A204.1 (cell line): ENCODE data around the gene VPS52.

ENCODE experiments used
- FAIRE-seq: peaks from 2 replicates; lab custom pipeline; 2012; peaks lifted over from hg19 to GRCh38; lab: Jason Lieb, UNC

The VPS52 gene

DNA sequence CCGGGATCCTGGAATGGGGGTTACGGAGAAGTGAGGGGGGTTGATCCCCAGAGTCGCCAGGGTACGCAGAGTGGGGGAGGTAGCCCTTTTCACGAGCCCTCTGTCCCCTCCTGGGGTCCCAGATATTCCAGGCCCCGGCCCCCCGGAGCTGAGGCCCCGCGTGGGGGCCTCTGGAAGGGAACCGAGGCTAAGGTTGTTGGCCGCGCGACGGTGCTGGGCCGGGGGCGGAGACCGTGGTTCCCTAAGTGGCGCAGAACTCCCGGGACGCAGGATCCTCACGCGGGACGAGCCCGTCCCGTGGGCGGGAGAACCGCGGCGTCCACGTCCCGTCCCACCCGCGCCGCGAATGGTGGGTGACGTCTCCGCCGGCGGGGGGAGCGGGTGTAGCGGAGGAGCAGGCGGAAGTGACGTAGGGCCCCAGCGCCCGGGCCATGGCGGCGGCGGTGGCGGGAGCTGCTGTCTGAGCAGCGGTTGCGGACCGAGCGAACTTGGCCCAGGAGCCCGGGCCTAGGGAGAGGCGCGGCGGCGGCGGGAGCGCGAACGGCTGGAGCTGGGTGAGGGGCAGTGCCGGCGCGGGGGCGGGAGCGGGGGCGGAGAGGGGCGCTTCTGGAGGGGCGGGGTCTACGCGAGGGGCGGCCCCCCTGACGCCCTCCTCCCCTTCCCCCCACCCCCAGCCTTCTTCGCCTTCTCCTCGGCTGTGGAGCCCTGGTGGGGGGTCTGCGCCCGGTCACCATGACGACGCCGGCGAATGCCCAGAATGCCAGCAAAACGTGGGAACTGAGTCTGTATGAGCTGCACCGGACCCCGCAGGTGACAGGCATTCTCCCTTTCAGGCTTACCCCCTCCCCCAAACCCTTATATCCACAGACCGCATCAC is 63.3 kb downstream of the VPS52 start, which contains the start of gene RING1:
RING1 (plus strand) TSS at position 410 of the 877 bp plus-strand sequence; CDS start at position 733, 323 bp downstream.
- FAIRE-seq: no peak

DNA sequence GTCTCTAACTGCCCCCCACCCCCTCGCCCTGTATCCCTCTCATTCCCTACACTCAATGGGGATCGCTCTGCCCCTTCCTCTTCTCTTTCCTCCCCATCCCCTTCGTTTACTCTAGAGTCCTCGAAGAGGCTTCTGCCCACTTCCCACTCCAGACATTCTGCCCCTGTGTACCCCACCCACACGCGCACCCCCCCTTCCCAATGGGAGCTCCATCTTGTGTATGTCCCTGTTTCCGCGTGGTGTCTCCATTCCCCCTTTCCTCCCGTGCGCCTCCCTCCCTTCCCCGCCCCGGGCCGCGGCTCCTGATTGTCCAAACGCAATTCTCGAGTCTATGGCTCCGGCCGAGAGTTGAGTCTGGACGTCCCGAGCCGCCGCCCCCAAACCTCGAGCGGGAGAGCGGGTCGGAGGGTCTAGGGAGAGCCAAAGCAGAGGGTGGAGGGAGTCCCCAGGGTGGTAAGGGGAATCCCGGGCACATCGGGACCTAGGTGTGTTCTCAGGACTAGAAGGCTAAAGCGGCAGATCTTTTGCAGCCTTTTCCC is 64.1 kb downstream of the VPS52 start:
- no peak for FAIRE-seq

DNA sequence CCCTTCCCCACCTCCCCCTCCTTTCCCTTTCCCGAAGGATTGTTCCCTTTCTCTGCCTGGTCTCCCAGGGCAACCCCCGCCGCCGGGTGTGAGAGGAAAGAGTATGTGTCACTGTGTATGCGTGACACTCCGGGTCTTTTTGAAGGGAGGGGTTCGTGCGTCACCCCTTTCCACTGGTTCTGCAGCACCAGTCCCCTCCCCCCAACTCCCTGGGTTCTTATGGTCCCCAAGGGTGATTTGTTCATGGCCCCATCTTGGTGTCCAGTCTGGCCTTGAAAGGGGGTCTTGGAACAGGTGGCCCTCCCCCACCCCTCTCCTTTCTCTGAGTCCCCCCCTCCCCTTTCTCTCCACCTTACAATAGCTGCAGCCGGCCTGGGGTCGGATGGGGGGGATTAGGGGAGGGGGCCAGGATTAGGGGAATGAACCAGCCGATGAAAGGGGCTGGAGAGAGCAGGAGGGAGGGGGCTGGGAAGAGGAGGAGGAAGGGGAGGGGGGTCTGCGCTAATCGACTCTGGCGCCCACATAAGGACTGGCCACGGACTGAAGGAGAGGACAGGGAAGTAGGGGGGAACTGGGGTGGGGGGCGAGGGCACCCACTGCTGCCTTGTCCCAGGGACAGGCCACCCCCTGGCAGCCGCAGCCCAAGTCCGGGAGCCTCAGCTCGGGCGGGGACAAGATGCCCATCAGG is 64.7 kb downstream of the VPS52 start:
- no peak for FAIRE-seq

DNA sequence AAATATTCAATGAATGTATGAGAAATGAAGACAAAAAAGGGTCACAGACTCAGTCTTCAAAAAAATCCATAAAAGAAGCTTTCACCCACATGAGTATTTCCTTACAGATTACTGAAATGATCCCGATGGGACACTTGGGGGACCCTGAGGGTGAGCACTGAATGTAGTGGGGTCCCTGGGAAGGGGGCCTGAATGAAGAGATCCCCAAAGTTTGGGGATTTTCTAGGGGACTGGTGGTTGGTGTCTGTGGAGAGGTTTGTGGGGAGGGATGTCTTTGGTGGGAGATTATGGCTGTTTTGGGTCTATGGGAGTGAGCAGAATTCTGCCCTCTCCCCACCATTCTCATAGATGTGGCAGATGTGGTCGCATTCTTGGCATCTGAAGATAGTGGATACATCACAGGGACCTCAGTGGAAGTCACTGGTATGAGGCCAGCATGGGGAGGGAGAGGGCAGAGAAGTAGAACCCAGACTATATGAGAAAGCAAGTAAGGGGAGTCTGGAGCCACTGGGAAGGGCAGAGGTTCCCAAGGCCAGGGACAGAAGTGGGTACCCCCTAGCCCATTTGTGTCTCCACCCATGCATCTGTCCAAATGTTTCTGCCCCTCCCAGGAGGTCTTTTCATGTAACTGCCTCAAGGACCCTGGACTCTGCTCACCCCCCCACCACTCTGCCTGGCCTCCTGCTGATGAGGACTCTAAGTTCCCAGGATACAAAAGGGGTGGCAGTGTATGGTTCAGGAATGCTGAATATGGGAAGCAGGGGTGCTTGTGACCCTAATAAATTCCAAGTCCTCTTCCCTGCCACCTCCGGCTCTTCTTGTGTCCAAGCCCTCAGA is 65.4 kb downstream of the VPS52 start:
- FAIRE-seq: no peak

DNA sequence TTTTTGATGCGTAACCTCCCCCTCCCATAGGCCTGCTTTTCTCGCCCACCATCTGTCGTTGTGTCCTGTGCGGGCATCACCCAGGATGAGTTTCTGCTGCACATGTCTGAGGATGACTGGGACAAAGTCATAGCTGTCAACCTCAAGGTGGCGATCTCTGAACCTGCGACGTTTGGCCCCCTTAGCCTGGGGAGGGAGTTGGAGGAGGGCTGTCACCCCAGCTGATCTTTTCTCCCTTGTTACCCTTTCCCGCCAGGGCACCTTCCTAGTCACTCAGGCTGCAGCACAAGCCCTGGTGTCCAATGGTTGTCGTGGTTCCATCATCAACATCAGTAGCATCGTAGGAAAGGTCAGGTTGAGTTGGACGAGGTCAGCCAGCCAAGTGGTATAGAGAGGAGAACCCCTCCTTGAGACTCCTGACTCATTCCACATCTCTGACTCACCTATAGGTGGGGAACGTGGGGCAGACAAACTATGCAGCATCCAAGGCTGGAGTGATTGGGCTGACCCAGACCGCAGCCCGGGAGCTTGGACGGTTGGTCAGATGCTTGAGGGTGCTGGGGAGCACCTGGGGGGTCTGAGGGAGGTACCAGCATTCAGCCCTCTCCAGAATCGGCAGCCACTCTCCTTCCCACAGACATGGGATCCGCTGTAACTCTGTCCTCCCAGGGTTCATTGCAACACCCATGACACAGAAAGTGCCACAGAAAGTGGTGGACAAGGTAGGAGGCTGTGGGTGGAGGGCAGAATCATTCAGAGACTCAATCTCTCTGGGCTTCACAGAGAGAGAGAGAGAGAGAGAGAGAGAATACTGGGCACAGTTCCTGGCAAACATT is 66.3 kb downstream of the VPS52 start:
- FAIRE-seq: no peak

DNA sequence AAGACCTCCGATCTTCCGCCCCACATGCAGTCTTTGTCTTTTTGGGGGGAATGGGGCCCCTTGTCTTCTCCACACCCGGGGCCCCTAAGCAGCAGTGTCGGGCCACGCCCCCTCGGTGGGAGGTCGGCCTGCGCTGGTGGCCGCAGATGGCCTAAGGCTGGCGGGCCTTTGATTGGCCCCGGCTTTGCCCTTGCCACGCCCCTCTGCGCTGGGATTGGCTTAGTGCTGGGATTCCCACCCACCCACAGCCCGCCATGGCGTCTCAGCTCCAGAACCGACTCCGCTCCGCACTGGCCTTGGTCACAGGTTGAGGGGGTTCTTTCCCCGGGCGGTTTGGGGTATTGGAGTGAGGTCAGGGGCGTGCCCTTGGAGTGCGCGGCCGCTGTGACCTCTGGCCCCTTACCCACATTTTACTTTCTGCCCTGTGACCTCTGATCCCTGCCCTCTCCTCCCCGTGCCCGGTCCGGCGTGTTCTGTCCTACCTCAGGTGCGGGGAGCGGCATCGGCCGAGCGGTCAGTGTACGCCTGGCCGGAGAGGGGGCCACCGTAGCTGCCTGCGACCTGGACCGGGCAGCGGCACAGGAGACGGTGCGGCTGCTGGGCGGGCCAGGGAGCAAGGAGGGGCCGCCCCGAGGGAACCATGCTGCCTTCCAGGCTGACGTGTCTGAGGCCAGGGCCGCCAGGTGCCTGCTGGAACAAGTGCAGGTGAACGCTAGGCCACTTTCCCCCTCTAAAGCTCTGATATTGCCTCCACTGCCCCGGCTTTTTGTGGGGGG is 67.1 kb downstream of the VPS52 start, which contains the start of gene HSD17B8:
HSD17B8 (plus strand) TSS at position 241 of the 776 bp plus-strand sequence; CDS start at position 255, 14 bp downstream.
- no peak for FAIRE-seq

DNA sequence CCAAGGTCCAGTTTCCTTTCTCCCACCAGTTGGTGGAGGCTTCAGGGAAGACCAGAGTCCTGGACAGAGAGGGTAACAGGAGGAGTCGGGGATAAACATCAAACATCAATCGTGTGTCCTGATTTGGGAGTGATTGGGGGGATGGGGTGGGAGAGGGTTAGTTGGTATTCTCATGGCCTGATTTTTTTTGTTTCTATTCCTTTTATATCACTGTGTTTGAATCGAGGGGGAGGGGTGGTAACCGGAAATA is 67.6 kb downstream of the VPS52 start:
- FAIRE-seq: no peak

DNA sequence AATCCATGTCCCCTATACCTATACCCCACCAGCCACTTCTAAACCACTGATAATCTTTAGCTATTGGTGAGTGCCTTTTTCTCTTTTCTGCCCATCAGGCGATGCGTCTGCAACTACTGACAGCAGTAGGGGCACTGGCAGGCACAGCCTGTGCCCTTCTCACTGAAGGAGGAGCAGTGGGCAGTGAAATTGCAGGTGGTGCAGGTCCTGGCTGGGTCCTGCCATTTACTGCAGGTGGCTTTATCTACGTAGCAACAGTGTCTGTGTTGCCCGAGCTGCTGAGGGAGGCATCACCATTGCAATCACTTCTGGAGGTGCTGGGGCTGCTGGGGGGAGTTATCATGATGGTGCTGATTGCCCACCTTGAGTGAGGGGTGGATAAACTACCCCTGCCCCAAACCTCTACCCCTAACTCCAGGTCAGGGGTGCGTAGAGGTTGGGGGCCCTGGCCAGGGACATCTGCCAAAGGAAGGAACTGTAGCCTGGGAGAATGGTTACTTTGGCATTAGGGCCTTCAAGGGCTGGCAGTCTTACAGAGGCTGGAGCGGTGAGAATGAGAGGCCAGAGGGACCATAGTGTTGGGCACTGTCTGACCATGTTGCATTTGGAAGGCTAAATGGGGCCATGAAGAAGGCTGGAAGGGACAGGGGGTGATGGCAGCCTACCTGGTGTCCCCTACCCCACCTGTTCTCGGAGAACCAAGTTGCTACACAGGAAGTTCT is 68.1 kb downstream of the VPS52 start:
- FAIRE-seq: no peak

DNA sequence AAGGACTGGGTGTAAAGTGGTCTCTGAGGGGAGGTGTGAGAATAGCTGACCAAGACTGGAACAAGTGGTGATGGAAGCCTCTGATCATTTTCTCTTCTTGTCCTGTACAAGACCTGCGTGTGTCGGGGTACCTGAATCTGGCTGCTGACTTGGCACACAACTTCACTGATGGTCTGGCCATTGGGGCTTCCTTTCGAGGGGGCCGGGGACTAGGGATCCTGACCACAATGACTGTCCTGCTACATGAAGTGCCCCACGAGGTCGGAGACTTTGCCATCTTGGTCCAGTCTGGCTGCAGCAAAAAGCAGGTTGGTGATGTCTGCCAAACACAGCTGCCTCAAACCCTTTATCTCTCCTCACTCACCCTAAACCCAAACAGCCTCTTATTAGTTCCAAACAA is 68.9 kb downstream of the VPS52 start:
- FAIRE-seq: no peak

DNA sequence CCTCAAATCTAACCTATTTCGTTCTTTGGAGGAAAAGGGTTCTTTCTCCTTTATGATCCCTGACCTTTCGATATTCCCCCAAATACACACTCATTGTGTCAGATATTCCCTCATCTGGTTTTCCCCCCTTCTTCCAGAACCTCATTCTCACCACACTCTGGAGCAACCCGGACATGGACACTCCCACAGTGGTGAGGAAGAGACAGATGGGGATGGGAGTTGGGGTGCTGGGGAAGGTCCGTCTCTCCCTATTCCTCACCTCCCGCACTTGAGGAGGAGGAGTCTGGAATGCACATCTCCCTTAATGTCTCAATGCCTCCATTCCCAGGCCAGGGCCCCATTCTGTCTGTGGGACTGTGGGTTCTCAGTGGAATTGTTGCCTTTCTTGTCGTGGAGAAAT is 69.7 kb downstream of the VPS52 start:
- FAIRE-seq: no peak

DNA sequence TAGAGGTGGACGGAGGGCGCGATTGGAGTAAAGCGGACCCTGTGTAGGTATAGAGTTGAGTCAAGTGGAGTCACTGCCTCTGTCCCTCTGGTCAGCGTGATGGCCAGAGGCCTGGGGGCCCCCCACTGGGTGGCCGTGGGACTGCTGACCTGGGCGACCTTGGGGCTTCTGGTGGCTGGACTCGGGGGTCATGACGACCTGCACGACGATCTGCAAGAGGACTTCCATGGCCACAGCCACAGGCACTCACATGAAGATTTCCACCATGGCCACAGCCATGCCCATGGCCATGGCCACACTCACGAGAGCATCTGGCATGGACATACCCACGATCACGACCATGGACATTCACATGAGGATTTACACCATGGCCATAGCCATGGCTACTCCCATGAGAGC is 70.5 kb downstream of the VPS52 start:
- FAIRE-seq: no peak
